Stimulated activated CD4-positive, alpha-beta T cell treated with anti-CD3 and anti-CD28 coated beads, Interleukin-4, amount 100 ng/mL, for 4 hours (primary cell): ENCODE measurements around the gene CREM.
"Not testable (repeated sequence)": the region's sequence is repeated elsewhere in the genome, so short reads cannot be mapped to it uniquely, and the experiment has no call there.

Source experiments
- DNase-seq, 2 experiments: peaks; one replicate each; pipeline ENCODE4 v3.0.0-alpha.2; 2020

The CREM gene

DNA sequence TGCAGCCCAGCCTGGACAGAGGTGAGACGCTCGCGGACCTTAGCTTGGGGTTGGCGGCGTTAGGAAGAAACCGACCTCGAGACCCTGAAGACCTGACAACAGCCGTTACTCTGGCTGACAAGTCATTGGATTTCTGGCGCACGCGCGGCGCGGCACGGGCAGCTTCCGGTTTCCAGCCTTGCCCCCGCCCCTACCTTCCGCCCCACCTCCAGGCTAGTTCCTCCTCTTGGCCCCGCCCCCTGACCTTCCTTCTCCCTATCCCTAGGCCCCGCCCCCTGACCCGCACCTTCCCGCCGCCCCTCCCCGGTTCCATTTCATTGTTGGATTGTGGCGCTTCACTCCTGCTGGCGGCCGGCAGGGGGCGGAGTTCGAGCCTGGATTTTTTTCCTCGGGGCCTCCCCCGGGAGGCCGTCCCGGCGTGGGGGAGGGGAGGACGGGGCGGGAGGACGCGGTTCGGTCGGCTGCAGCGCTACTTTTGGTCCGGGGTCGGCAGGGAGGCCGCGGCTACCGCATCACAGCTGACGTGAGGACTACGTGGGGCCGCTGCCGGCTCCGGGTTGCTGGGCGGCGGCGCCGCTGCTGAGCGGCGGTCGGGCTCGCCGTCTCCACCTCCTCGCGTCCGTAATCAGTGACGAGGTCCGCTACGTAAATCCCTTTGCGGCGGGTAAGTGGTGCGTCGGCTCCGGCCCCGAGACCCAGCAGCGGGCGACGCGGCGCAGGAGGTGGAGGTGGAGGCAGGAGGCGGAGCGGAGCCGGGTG, at the start of gene CREM:
Gene CREM (plus strand): TSS at position 317 of the 759 bp plus-strand sequence. CDS start 10,990 bp downstream, outside the sequence.
- DNase-seq, result peak; percentile 99 to 100

DNA sequence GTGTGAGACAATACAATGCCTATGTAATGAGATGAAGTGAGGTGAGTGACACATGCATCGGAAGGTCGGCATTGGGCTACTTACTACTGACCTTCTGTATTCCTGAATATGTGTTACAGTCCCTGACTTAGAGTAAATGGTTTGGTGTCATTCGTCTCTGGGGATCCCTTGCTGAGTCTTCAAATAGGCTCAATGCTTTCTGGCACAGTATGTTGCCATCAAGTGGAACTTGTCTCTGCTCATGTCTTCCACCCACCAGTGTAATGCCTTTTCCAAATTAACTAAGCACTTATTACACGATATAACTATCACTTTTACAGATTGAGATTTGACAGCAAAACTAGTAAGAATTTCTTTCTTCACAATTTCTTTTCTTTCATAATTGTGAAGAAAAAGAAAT, 47.4 kb upstream of the CREM start:
- no peak for DNase-seq

- DNase-seq, result no peak
Observed at GRCh38 chr10:35079763-35080162, 46.9 kb upstream of the CREM start.

DNA sequence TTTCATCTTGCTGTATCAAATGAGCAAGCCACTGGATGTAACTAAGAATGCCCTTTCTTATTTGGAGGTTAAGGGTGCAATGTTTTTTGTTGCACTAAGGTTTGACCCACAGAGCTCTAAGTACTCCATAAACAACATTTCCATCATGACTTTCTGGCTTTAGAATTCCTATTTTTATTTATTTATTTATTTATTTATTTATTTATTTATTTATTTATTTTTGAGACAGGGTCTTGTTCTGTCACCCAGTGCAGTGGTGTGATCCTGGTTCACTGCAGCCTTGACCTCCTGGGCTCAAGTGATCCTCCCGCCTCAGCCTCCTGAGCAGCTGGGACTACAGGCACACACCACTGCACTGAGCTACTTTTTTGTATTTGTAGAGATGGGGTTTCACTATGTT, 46.4 kb upstream of the CREM start:
- not testable (repeated sequence) for DNase-seq

GRCh38 chr10:35083242-35083641, 43.4 kb upstream of the CREM start:
- DNase-seq, result no peak

- peak in 1 of 2 experiments; percentile 2 for DNase-seq
Observed at GRCh38 chr10:35089611-35090161, 37.0 kb upstream of the CREM start.

DNA sequence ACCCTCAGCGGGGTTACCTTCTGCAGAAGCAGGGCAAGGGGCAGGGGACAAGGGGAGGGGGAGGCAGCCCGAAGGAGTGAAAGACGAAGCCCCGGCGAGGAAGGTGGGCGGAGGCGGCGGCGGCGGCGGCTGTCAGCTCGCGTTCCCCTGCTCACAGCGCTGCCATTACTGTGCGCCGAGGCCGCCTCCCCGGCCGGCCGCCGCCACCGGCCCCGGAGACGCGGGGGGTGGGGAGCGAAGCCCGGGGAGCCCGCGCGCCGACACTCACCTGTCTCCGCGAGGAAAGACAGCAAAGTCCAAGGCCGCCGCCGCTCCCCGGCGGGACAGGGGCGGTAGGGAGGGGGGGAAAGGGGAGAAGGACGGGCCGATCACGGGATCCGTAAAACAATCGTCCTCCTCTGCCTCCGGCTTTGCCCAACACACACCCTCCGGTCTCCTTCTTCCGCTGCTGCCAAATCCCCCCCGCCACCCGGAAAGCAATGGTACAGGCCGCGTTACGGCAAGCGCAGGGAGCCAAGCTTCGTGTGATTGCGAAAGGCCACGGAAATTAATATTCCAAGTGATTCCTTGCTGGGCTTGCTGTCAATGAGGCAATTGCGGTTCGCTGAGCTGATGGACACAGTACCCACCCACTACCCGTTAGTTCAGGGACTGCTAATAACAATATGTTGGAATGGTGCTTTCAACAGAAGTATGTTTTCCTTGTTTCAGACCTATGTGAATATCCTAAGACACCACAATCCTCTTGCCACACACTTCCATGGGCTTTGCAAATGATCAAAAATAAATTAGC, 36.3 kb upstream of the CREM start, which contains the start of gene CUL2:
Gene CUL2 (minus strand): TSS at position 180 of the 793 bp plus-strand sequence. CDS start 19,024 bp downstream, outside the sequence.
- DNase-seq, result peak; percentile 85 to 90

DNA sequence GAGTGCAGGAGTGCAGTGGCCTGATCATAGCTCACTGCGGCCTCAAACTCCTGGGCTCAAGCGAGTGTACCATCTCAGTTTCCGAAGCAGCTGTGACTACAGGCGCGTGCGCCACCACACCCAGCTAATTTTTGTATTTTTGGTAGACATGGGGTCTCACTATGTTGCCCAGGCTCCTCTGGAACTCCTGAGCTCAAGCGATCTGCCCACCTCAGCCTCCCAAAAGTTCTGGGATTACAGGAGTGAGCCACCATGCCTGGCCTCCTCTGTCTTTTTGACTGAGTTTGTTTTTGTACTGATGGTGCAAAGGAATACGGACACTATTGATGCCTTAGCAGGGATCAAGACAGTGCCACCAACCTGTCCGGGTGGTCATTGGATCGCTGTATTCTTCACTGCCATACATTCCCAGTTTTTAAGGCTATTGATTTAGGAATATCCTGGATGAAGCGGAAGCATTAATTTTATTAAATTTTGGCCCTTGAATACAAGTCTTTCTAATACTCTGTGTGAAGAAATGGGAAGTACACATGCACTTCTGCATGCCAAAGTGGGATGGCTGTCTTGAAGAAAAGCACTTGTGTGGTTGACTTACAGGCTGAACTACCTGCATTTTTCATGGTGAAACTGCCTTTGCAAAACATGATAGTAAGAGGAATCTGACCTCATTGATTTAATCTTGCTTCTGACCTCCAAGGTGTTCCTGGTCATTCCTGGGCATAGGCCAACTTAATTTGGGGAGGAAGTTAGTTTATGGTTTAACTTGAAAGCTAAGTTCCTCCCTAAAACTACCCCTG, 34.5 kb upstream of the CREM start:
- DNase-seq, result no peak

- DNase-seq, result no peak
Observed at GRCh38 chr10:35092851-35093250, 33.8 kb upstream of the CREM start.

DNA sequence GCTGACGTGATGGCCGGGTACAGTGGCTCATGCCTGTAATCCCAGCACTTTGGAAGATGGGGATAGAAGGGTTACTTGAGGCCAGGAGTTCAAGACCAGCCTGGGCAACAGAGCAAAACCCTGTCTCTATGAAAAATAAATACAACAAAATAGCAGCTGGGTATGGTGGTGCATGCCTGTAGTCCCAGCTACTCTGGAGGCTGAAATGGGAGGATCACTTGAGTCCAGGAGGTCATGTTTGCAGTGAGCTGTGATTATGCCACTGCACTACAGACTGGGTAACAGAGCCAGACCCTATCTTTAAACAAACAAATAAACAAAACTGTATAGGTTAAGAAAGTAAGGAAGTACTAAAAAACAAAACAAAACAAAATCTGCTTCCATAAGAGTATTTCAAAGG, 30.3 kb upstream of the CREM start:
- no peak for DNase-seq

DNA sequence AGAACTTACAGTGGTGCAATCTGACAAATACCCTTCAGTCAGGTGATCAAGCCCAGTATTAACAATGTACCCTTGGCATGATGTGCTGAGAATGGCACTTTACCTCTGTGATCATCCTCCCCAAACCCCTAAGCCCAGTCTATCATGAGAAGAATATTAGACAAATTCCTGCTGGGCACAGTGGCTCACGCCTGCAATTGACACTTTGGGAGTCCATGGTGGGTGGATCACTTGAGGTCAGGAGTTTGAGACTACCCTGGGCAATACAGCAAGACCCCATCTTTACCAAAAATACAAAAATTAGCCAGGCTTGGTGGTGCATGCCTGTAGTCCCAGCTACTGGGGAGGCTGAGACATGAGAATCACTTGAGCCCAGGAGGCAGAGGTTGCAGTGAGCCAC, 29.1 kb upstream of the CREM start:
- no peak for DNase-seq

DNA sequence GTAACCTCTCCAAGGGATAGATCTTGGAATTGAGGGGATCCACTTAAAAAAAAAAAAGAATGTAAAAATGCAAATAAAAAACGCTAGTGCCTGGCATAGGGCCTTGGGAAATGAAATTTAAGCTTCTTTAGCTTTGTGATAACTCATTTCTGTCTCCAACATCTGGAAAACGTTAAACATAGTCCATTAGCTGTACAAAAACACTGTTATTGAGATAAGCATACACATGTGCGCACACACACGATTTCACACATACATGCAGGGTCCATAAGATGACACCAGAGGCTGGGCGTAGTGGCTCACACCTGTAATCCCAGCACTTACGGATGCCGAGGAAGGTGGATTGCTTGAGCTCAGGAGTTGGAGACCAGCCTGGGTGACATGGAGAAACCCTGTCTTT, 22.8 kb upstream of the CREM start:
- no peak for DNase-seq

DNA sequence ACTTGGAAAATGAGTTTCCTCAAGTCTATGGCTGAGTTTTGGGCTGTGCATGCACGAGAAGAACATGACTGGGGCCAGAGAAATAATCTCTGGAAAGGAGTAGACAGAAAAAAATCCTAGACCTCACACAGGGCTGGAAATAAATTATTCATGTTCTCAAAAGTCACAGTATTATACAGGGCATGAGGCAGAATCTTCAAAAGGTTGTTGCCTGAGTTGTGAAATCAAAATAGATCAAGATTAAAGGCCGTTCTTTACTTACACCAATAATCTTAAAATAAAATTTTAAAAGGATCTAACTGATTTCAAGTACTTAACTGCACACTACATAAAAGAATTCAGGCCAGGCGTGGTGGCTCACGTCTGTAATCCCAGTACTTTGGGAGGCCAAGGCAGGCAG, 14.1 kb upstream of the CREM start:
- no peak for DNase-seq

- DNase-seq, result no peak
Observed at GRCh38 chr10:35119378-35119777, 7.3 kb upstream of the CREM start.

GRCh38 chr10:35124540-35124939, 2.1 kb upstream of the CREM start:
- DNase-seq, result no peak

DNA sequence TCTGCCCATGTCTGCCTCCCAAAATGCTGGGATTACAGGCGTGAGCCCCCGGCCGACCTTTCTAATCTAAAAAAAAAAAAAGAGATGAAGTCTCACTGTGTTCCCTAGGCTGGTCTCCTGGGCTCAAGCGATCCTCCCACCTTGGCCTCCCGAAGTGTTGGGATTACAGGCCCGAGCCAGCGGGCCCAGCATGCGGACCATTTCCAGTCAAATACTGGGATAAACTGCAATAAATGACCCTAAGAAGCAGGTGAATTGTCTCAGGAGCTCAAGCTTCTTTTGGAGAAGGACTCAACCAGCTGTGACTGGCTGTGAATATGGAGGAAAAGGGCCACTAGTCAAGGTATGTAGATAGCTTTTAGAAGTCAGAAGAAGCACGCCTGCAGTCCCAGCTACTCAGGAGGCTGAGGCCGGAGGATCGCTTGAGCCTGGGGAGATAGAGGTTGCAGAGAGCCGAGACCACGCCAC, 550 bp upstream of the CREM start:
- no peak for DNase-seq

GRCh38 chr10:35127289-35127891, 744 bp downstream of the CREM start:
- DNase-seq, result peak; percentile 49 to 57

- DNase-seq, result no peak
Observed at GRCh38 chr10:35129185-35129674, 2.6 kb downstream of the CREM start.

DNA sequence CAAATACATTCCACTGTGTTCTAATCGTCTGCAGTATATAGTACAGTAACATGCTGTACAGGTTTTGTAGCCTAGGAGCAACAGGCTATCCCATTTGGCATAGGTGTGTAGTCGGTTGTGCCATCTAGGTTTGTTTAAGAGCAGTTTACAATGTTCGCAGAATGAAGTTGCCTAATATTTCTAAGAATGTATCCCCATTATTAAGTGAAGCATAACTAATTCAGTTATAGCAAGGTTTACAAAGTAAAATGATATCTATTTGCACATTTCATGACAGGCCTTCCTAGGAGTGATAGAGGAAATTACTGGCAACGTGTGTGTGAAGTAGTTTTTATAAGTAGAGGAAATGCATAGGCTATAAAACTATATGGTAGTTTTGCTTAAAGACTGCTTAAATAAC, 4.0 kb downstream of the CREM start:
- DNase-seq, result no peak

DNA sequence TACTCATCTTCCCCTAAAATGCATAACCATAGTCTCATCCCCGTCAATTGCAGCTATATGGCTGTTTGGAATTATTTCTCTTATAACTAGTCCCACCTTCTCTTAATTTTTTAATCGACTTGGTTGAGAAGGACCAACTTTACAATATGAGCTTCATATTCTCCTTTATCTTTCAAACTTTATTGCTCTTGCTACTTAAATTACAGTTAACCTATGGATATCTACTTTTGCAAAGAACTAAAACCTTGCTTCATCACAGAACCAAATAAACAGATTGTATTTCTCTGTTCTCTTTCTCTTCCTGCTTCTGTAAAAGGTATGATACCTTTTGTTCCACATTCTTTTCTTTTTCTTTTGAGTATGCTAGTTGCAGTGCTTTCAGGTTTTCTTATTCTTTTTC, 6.1 kb downstream of the CREM start:
- DNase-seq, result no peak

DNA sequence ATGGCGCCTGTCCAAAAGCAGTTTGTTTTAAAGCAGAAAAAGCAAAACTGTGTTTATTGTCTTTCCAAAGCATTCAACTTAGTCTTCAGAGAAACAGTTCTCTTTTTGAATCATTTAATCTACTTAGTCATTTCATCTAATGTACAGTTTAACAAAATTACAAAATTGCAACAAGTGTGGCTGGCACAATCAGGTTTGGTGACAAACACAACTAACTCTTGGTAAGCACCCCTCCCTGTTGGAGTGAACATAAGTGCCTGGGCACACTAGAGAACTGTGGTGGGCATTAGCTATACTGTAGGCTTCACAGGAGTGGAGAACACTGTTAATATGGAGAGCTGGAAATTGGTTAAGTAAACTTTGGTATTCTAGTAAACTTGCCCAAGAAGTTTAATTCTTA, 6.9 kb downstream of the CREM start:
- DNase-seq, result no peak

DNA sequence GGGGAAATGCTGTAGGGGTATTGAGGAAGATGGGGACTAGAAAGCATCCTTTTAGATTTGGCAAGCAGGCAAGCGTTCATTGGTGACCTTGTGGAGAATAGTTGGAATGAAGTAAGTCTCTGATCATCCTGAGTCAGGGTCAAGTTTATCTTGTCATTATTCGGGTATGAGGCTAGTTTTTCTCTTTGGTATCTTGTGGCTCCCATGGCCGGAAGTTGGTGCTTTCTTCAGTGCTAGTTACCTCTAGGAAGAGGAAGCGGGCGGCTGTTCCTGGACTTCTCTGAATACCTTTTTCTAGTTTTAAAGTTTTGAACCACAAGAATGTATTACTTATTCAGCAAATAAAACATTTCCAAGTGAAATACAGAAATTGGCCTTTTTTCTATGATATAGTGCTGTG, 9.2 kb downstream of the CREM start:
- DNase-seq, result no peak
